NCI-H1105 (cell line): ENCODE measurements around the gene KLF3.

Experiments used
- DNase-seq: peaks from one replicate; lab custom pipeline; 2025; lab: John Stamatoyannopoulos, UW

The KLF3 gene

GRCh38 chr4:38674258-38675144 lies 10.5 kb downstream of the KLF3 start:
- no peak for DNase-seq

GRCh38 chr4:38675146-38676121 lies 11.4 kb downstream of the KLF3 start:
- peak; percentile 48 for DNase-seq

- no peak for DNase-seq
Observed at GRCh38 chr4:38676986-38677385, 13.0 kb downstream of the KLF3 start.

GRCh38 chr4:38677441-38677840 lies 13.4 kb downstream of the KLF3 start:
- no peak for DNase-seq

- DNase-seq = no peak
Observed at GRCh38 chr4:38678078-38678477, 14.1 kb downstream of the KLF3 start.

- no peak for DNase-seq
Observed at GRCh38 chr4:38679921-38680320, 15.9 kb downstream of the KLF3 start.

- no peak for DNase-seq
Observed at GRCh38 chr4:38681281-38681991, 17.4 kb downstream of the KLF3 start.

GRCh38 chr4:38682336-38682735 lies 18.3 kb downstream of the KLF3 start:
- no peak for DNase-seq

GRCh38 chr4:38683276-38683675 lies 19.3 kb downstream of the KLF3 start:
- no peak for DNase-seq

GRCh38 chr4:38684271-38684670 lies 20.3 kb downstream of the KLF3 start:
- DNase-seq = no peak

GRCh38 chr4:38684951-38685844 lies 21.2 kb downstream of the KLF3 start:
- no peak for DNase-seq

- no peak for DNase-seq
Observed at GRCh38 chr4:38686682-38687081, 22.7 kb downstream of the KLF3 start.

GRCh38 chr4:38687571-38688011 lies 23.6 kb downstream of the KLF3 start:
- DNase-seq = no peak

- DNase-seq = no peak
Observed at GRCh38 chr4:38688676-38689355, 24.8 kb downstream of the KLF3 start.

- no peak for DNase-seq
Observed at GRCh38 chr4:38691251-38692008, 27.4 kb downstream of the KLF3 start.

- DNase-seq = no peak
Observed at GRCh38 chr4:38692421-38692820, 28.4 kb downstream of the KLF3 start.

- DNase-seq = no peak
Observed at GRCh38 chr4:38693569-38693968, 29.6 kb downstream of the KLF3 start.

GRCh38 chr4:38694330-38694729 lies 30.3 kb downstream of the KLF3 start:
- DNase-seq = no peak

GRCh38 chr4:38695809-38696208 lies 31.8 kb downstream of the KLF3 start:
- no peak for DNase-seq

GRCh38 chr4:38696697-38697096 lies 32.7 kb downstream of the KLF3 start:
- no peak for DNase-seq
